HepG2 (cell line): ENCODE results near the gene SRCAP. TPM values are rescaled to one million over a fixed set of nuclear protein-coding genes. Genes with fewer than 3 reads are reported as not detected.
A peak's percentile ranks its signal among the peaks of the same experiment; 100 is the strongest.

Source experiments
- ATM ChIP-seq: fragments of 450-650 bp; IDR thresholded peaks from 2 replicates; pipeline ENCODE4 v1.7.1; 2017; ENCODE audit warnings: mild to moderate bottlenecking, borderline replicate concordance
- BCL6 ChIP-seq: IDR thresholded peaks from 2 replicates; pipeline ENCODE4 v1.6.1; 2016; ENCODE audit warnings: missing genetic modification reagents, missing compliant biosample characterization
- CBX2 ChIP-seq, 2 experiments: fragments of 200-600 bp in 1 of 2; sonication (generic); formaldehyde crosslinking in 1 of 2; IDR thresholded peaks; 2 replicates each; pipeline versions ENCODE4 v1.7.0 to v1.8.1; 2018 to 2022; ENCODE audit warnings: low read depth in 2 of 2, low read length in 1 of 2, mild to moderate bottlenecking in 1 of 2, missing genetic modification reagents in 1 of 2
- HDAC1 ChIP-seq: sonication (generic); formaldehyde crosslinking; IDR thresholded peaks from 2 replicates; pipeline ENCODE4 v1.5.1; 2020; ENCODE audit warnings: mild to moderate bottlenecking, missing genetic modification reagents
- NR3C1 ChIP-seq: sonication (generic); formaldehyde crosslinking; IDR thresholded peaks from 2 replicates; pipeline ENCODE4 v1.4.0; 2020; ENCODE audit warnings: missing genetic modification reagents
- SETDB1 ChIP-seq: sonication (generic); formaldehyde crosslinking; IDR thresholded peaks from 2 replicates; pipeline ENCODE4 v1.5.1; 2020; ENCODE audit warnings: missing genetic modification reagents, mild to moderate bottlenecking, borderline replicate concordance
- SNRNP70 ChIP-seq: fragments of 200-400 bp; formaldehyde crosslinking; IDR thresholded peaks from 2 replicates; pipeline ENCODE4 v1.6.1; 2017; ENCODE audit warnings: mild to moderate bottlenecking, low read depth, low read length, moderate library complexity
- THYN1 ChIP-seq: sonication (generic); formaldehyde crosslinking; IDR thresholded peaks from 2 replicates; pipeline ENCODE4 v1.8.1; 2023; ENCODE audit warnings: low read depth, mild to moderate bottlenecking, moderate library complexity, missing genetic modification reagents, borderline replicate concordance
- ZBTB8A ChIP-seq: sonication (generic); formaldehyde crosslinking; IDR thresholded peaks from 2 replicates; pipeline ENCODE4 v1.4.0; 2020; ENCODE audit warnings: mild to moderate bottlenecking, low read depth, missing genetic modification reagents, borderline replicate concordance
- ZNF121 ChIP-seq: sonication (generic); formaldehyde crosslinking; IDR thresholded peaks from 2 replicates; pipeline ENCODE4 v1.5.0; 2020; ENCODE audit warnings: mild to moderate bottlenecking, missing genetic modification reagents
- ZNF263 ChIP-seq: sonication (generic); formaldehyde crosslinking; IDR thresholded peaks from 2 replicates; pipeline ENCODE4 v1.4.0; 2020; ENCODE audit warnings: missing genetic modification reagents
- ZNF768 ChIP-seq: sonication (generic); formaldehyde crosslinking; IDR thresholded peaks from 2 replicates; pipeline ENCODE4 v1.4.0; 2020; ENCODE audit warnings: missing genetic modification reagents
- ZNF775 ChIP-seq: sonication (generic); formaldehyde crosslinking; IDR thresholded peaks from 2 replicates; pipeline ENCODE4 v1.4.0; 2020; ENCODE audit warnings: missing genetic modification reagents, mild to moderate bottlenecking, moderate library complexity, borderline replicate concordance
- ZSCAN31 ChIP-seq: sonication (generic); formaldehyde crosslinking; IDR thresholded peaks from 2 replicates; pipeline ENCODE4 v1.5.0; 2020; ENCODE audit warnings: low read depth, mild to moderate bottlenecking, missing genetic modification reagents
- polyA plus RNA-seq, 8 experiments: library from polyadenylated mRNA; depleted of rRNA in 3 of 8; stranded (reverse) in 7 of 8; unstranded in 1 of 8; fragments of >200 nt; fragmentation: Illumina TruSeq in 4 of 8; extraction: Trizol in 4 of 8; gene quantifications; 2 replicates each; pipeline versions ENCODE4 v1.2.1 to v1.2.3, GENCODE V29; 2011 to 2016; ENCODE audit warnings: low read depth in 4 of 8, missing spikeins in 1 of 8, mixed read lengths in 1 of 8; ENCODE audit not compliant: insufficient read depth in 1 of 8
- total RNA-seq, 5 experiments: library from RNA; depleted of rRNA; stranded (reverse); fragments of >200 nt; fragmentation: Illumina TruSeq; extraction: Trizol; gene quantifications; 2 replicates each; pipeline ENCODE4 v1.2.3, GENCODE V29; 2016; ENCODE audit warnings: low read depth in 1 of 5
- TF ChIP-seq, protein P1 (sequence below), 2 experiments: sonication (generic) in 1 of 2; formaldehyde crosslinking in 1 of 2; IDR thresholded peaks; 2 replicates each; pipeline versions ENCODE4 v1.4.0 to v1.6.1; 2016 to 2020; ENCODE audit warnings: borderline replicate concordance in 1 of 2, low read depth in 1 of 2, mild to moderate bottlenecking in 1 of 2, missing genetic modification reagents in 1 of 2
- TF ChIP-seq, protein P2 (sequence below): sonication (generic); formaldehyde crosslinking; IDR thresholded peaks from 2 replicates; pipeline ENCODE4 v1.5.1; 2020; ENCODE audit warnings: mild to moderate bottlenecking, missing genetic modification reagents, moderate library complexity
- TF ChIP-seq, protein P3 (sequence below): sonication (generic); formaldehyde crosslinking; IDR thresholded peaks from 2 replicates; pipeline ENCODE4 v1.4.0; 2020; ENCODE audit warnings: missing genetic modification reagents

Gene SRCAP
- total and polyA plus RNA-seq, 2 of the 13 experiments (the other 11 are each of a cell fraction or from before 2014, with no cell fraction given), result 4.9 to 9.0 TPM

DNA sequence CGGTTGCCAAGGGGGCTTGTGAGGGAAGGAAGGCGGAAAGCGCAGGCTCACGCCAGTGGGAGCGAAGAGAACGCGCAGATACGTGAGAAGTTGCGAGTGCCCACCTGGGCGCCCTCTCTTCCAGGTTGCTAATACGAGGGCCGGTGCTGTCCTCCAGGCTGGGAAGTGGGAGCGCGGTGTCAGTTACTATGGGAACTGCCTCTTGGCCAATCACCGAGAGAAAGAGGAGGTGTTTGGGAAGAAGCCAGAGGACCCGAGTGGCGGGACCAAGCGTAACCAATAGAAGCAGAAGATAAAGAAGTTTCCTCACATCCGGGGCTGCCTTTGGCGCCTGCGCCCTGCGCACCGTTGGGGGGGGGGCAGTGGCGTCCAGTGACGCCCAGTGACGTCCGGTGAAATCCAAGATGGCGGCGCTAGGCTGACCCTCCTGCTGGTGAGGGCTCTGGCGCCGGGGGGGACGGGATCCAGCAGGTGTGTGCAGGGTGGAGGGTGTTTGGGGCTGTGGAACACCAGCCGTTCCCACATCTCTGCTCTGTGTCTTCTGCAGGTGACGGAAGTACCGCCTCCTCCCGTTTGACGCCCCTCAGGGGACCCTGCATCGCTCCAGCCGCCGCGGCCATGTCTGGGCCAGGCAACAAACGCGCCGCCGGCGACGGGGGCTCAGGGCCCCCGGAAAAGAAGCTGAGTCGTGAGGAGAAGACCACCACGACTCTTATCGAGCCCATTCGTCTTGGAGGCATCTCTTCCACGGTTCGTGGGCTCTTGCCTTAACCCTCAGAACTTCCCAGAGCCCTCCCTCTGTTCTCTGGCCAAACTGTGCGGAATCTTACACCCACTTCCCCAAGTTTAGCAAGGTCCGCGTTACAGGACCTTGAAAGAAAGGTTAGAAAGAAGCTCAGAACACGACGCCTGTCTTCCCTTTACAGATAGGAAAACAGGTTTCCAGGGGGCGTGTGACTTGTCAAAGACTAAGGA is 63.2 kb downstream of the SRCAP start, which contains the start of the genes CFAP119 and RNF40 (continued):
- TF ChIP-seq, protein P1, sequence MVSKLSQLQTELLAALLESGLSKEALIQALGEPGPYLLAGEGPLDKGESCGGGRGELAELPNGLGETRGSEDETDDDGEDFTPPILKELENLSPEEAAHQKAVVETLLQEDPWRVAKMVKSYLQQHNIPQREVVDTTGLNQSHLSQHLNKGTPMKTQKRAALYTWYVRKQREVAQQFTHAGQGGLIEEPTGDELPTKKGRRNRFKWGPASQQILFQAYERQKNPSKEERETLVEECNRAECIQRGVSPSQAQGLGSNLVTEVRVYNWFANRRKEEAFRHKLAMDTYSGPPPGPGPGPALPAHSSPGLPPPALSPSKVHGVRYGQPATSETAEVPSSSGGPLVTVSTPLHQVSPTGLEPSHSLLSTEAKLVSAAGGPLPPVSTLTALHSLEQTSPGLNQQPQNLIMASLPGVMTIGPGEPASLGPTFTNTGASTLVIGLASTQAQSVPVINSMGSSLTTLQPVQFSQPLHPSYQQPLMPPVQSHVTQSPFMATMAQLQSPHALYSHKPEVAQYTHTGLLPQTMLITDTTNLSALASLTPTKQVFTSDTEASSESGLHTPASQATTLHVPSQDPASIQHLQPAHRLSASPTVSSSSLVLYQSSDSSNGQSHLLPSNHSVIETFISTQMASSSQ (IDR thresholded peaks at IDR 0.05; ENCODE audit: low read depth), result no peak
- TF ChIP-seq, protein P1 (CRISPR knock-in tag; IDR thresholded peaks at IDR 0.05; ENCODE audit: borderline replicate concordance), result no peak; the same call in 1 of the 2 replicates
- no peak for TF ChIP-seq SETDB1 (CRISPR knock-in tag)
- TF ChIP-seq ZBTB8A, result 0 out of 2 replicates have a peak, but pooled peaks have one; percentile 44
- no peak for TF ChIP-seq CBX2 (IDR thresholded peaks at IDR 0.05; ENCODE audit: low read depth, low read length)
- TF ChIP-seq CBX2 (CRISPR knock-in tag; IDR thresholded peaks at IDR 0.05; ENCODE audit: low read depth), result no peak
- TF ChIP-seq NR3C1 (CRISPR knock-in tag), result no peak
- no peak; the same call in 1 of the 2 replicates for TF ChIP-seq BCL6 (CRISPR knock-in tag)
- peak; percentile 47; the same call in 1 of the 2 replicates for TF ChIP-seq ZNF775 (CRISPR knock-in tag)
- TF ChIP-seq, protein P2, sequence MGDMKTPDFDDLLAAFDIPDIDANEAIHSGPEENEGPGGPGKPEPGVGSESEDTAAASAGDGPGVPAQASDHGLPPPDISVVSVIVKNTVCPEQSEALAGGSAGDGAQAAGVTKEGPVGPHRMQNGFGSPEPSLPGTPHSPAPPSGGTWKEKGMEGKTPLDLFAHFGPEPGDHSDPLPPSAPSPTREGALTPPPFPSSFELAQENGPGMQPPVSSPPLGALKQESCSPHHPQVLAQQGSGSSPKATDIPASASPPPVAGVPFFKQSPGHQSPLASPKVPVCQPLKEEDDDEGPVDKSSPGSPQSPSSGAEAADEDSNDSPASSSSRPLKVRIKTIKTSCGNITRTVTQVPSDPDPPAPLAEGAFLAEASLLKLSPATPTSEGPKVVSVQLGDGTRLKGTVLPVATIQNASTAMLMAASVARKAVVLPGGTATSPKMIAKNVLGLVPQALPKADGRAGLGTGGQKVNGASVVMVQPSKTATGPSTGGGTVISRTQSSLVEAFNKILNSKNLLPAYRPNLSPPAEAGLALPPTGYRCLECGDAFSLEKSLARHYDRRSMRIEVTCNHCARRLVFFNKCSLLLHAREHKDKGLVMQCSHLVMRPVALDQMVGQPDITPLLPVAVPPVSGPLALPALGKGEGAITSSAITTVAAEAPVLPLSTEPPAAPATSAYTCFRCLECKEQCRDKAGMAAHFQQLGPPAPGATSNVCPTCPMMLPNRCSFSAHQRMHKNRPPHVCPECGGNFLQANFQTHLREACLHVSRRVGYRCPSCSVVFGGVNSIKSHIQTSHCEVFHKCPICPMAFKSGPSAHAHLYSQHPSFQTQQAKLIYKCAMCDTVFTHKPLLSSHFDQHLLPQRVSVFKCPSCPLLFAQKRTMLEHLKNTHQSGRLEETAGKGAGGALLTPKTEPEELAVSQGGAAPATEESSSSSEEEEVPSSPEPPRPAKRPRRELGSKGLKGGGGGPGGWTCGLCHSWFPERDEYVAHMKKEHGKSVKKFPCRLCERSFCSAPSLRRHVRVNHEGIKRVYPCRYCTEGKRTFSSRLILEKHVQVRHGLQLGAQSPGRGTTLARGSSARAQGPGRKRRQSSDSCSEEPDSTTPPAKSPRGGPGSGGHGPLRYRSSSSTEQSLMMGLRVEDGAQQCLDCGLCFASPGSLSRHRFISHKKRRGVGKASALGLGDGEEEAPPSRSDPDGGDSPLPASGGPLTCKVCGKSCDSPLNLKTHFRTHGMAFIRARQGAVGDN (CRISPR knock-in tag), result peak; percentile 85
- TF ChIP-seq THYN1, result peak; percentile 99
- TF ChIP-seq HDAC1 (CRISPR knock-in tag), result peak; percentile 99
- no peak for TF ChIP-seq ATM
- no peak for TF ChIP-seq ZNF768 (CRISPR knock-in tag)
- TF ChIP-seq, protein P3, sequence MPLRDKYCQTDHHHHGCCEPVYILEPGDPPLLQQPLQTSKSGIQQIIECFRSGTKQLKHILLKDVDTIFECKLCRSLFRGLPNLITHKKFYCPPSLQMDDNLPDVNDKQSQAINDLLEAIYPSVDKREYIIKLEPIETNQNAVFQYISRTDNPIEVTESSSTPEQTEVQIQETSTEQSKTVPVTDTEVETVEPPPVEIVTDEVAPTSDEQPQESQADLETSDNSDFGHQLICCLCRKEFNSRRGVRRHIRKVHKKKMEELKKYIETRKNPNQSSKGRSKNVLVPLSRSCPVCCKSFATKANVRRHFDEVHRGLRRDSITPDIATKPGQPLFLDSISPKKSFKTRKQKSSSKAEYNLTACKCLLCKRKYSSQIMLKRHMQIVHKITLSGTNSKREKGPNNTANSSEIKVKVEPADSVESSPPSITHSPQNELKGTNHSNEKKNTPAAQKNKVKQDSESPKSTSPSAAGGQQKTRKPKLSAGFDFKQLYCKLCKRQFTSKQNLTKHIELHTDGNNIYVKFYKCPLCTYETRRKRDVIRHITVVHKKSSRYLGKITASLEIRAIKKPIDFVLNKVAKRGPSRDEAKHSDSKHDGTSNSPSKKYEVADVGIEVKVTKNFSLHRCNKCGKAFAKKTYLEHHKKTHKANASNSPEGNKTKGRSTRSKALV, result peak; percentile 26; the same call in 1 of the 2 replicates
- no peak for TF ChIP-seq ZNF121 (CRISPR knock-in tag)
- TF ChIP-seq ZSCAN31 (CRISPR knock-in tag), result peak; percentile 94
- TF ChIP-seq ZNF263 (CRISPR knock-in tag), result no peak
- TF ChIP-seq SNRNP70, result no peak
